ENCODE results near the gene UGT3A2. TPM values are rescaled to one million over a fixed set of nuclear protein-coding genes. Genes with fewer than 3 reads are reported as not detected.

Gene UGT3A2
- total and polyA plus RNA-seq, 2 of the 4 experiments (the other 2 are of a cell fraction), result not detected

- H2BK120ac ChIP-seq (ENCODE audit: low read depth, low read length), result no peak overlapping the region
- no peaks in the 10 kb centered on the region for H3K79me1 ChIP-seq (ENCODE audit: low read depth in 1 of 2, low read length in 2 of 2)
- no peaks in the 10 kb centered on the region for H3K9me3 ChIP-seq (ENCODE audit: control insufficient read depth, insufficient read depth, low read length)
- BruUV-seq (replicated peaks), result no TSS peak
- H3K4ac ChIP-seq (ENCODE audit: low read depth, low read length), result no peak overlapping the region
- no peak overlapping the region for H2AK9ac ChIP-seq (replicated peaks; ENCODE audit: low read depth, low read length, poor library complexity)
- H3K23ac ChIP-seq (ENCODE audit: low read depth, low read length), result no peak overlapping the region
- H4K20me1 ChIP-seq (ENCODE audit: insufficient read depth, low read length), result no peaks in the 10 kb centered on the region
- no peak overlapping the region for H3K9ac ChIP-seq (ENCODE audit: low read depth, low read length)
- H3K14ac ChIP-seq (replicated peaks; ENCODE audit: low read depth, low read length), result no peak overlapping the region
- H3K4me2 ChIP-seq (ENCODE audit: low read depth, low read length), result no peak overlapping the region
- H3K4me1 ChIP-seq (ENCODE audit: control insufficient read depth, insufficient read depth, low read length), result no peaks in the 10 kb centered on the region
- in situ Hi-C loops (cut with MboI; ENCODE audit: low sequenced_read_pairs) (no loop called here), intact Hi-C loops (cut with micrococcal nuclease) (no loop called here), dilution Hi-C loops (cut with HindIII; ENCODE audit: low sequenced_read_pairs, unreplicated experiment) (no loop called here)
- no peaks in the 10 kb centered on the region for H3K36me3 ChIP-seq (ENCODE audit: control insufficient read depth, insufficient read depth, low read length)
- no peak overlapping the region for H3K56ac ChIP-seq (ENCODE audit: extremely low read depth, insufficient read depth, low read length)
- TF ChIP-seq RFX5 (IDR thresholded peaks at IDR 0.05; ENCODE audit: low read depth, low read length) (no peak), CTCF (conservative IDR thresholded peaks at IDR 0.05; ENCODE audit: low read depth, low read length) (no peak), MAFK (IDR thresholded peaks at IDR 0.05; ENCODE audit: low read depth, low read length) (no peak), RAD21 (IDR thresholded peaks at IDR 0.05; ENCODE audit: low read length) (no peak), RCOR1 (IDR thresholded peaks at IDR 0.05; ENCODE audit: insufficient replicate concordance, low read length) (no peak), USF2 (IDR thresholded peaks at IDR 0.05; ENCODE audit: low read depth, low read length) (no peak), NFE2L2 (IDR thresholded peaks at IDR 0.05; ENCODE audit: low read depth, low read length) (no peak), MXI1 (IDR thresholded peaks at IDR 0.05; ENCODE audit: borderline replicate concordance, low read depth, low read length) (no peak), CHD1 (IDR thresholded peaks at IDR 0.05; ENCODE audit: low read depth, low read length) (no peak), SMC3 (IDR thresholded peaks at IDR 0.05; ENCODE audit: low read depth, low read length) (no peak), POLR2A (IDR thresholded peaks at IDR 0.05; ENCODE audit: low read depth, low read length) (no peak), BHLHE40 (IDR thresholded peaks at IDR 0.05; ENCODE audit: low read depth, low read length) (no peak), MAZ (IDR thresholded peaks at IDR 0.05; ENCODE audit: borderline replicate concordance, low read depth, low read length) (no peak), ELK1 (IDR thresholded peaks at IDR 0.05; ENCODE audit: borderline replicate concordance, low read depth, low read length) (no peak)
- no peak overlapping the region for H2BK5ac ChIP-seq (ENCODE audit: low read depth, low read length, poor library complexity, severe bottlenecking)
- no peak overlapping the region for H4K5ac ChIP-seq (ENCODE audit: low read depth, low read length)
- no peak overlapping the region for H3K4me3 ChIP-seq (ENCODE audit: insufficient read depth, low read depth, low read length)
- H4K8ac ChIP-seq (ENCODE audit: low read depth in 2 of 2, low read length in 2 of 2), result no peak overlapping the region
- H3K9me1 ChIP-seq (ENCODE audit: insufficient read depth, low read length), result no peaks in the 10 kb centered on the region
- WGBS, 2 experiments (ENCODE audit: extremely low coverage in 2 of 2, insufficient read length in 1 of 2), result no CpG with 5 or more reads among the region's 1 CpG
- no peak overlapping the region for H3K18ac ChIP-seq (ENCODE audit: low read depth, low read length)
- ChIA-PET CTCF (interaction anchor here (0.6 kb wide), 1 partner anchor 221 kb away, joined by 3 read pairs; no protein-coding TSS in a partner anchor), POLR2A (ENCODE audit: unreplicated experiment) (no interaction called here)
- no peak overlapping the region for H2BK20ac ChIP-seq (ENCODE audit: low read depth, low read length)
- H2AFZ ChIP-seq (replicated peaks; ENCODE audit: low read length, poor library complexity), result no peak overlapping the region
- no peaks in the 10 kb centered on the region for H3K27me3 ChIP-seq (ENCODE audit: control insufficient read depth, insufficient read depth, low read length)
- ATAC-seq (ENCODE audit: low read depth) (no peak), DNase-seq (no peak)
- H4K91ac ChIP-seq (ENCODE audit: insufficient read depth, low read depth, low read length), result no peak overlapping the region
- no peak overlapping the region for H2AK5ac ChIP-seq (ENCODE audit: low read depth, low read length)
- no peak overlapping the region for H2BK15ac ChIP-seq (ENCODE audit: low read depth, low read length)
- H3K27ac ChIP-seq (ENCODE audit: insufficient read depth, low read length), result no peak overlapping the region
These were observed 60.5 kb downstream of the UGT3A2 start for GRCh38 chr5:36006163-36006562.
